Spleen (tissue), 11 donors: ENCODE results near the gene PLA2G2D. TPM values are rescaled to one million over a fixed set of nuclear protein-coding genes. Genes with fewer than 3 reads are reported as not detected.

Experiments used
- DNase-seq: peaks from one replicate; pipeline ENCODE4 v3.0.0-alpha.2; 2020
- H3K27ac ChIP-seq, 8 donors: fragments of 200-600 bp; sonication (generic) in 7 of 8; 1 replicate in 4 of 8; 2 replicates in 4 of 8; pipeline versions ENCODE4 v1.5.0 to v1.8.0; 2016 to 2021; ENCODE audit warnings: inconsistent platforms in 4 of 8, mild to moderate bottlenecking in 4 of 8, moderate library complexity in 1 of 8
- H3K27me3 ChIP-seq, 7 donors: fragments of 200-600 bp; sonication (generic) in 6 of 7; replicated peaks in 1 of 7; 1 replicate in 4 of 7; 2 replicates in 3 of 7; pipeline versions ENCODE4 v1.5.0 to v1.8.0; 2016 to 2021; ENCODE audit warnings: inconsistent platforms in 3 of 7, mild to moderate bottlenecking in 1 of 7
- H3K36me3 ChIP-seq, 6 donors: fragments of 200-600 bp; sonication (generic) in 5 of 6; 1 replicate in 4 of 6; 2 replicates in 2 of 6; pipeline versions ENCODE4 v1.5.0 to v1.8.0; 2016 to 2021; ENCODE audit warnings: inconsistent platforms in 2 of 6
- H3K4me1 ChIP-seq, 6 donors: fragments of 200-600 bp; sonication (generic) in 5 of 6; 1 replicate in 3 of 6; 2 replicates in 3 of 6; pipeline versions ENCODE4 v1.5.0 to v1.8.0; 2016 to 2021; ENCODE audit warnings: inconsistent platforms in 3 of 6
- H3K4me3 ChIP-seq, 8 donors: fragments of 200-600 bp; sonication (generic) in 7 of 8; 1 replicate in 4 of 8; 2 replicates in 4 of 8; pipeline versions ENCODE4 v1.5.0 to v1.8.0; 2016 to 2021; ENCODE audit warnings: inconsistent platforms in 4 of 8, mild to moderate bottlenecking in 4 of 8, moderate library complexity in 2 of 8
- H3K9me3 ChIP-seq, 8 donors: fragments of 200-600 bp; sonication (generic) in 7 of 8; 1 replicate in 4 of 8; 2 replicates in 4 of 8; pipeline versions ENCODE4 v1.5.0 to v1.8.0; 2016 to 2021; ENCODE audit warnings: inconsistent platforms in 4 of 8
- CTCF ChIP-seq, 11 experiments: fragments of 200-600 bp in 7 of 11; fragments of 450-650 bp in 4 of 11; sonication (generic) in 4 of 11; IDR thresholded peaks in 8 of 11; conservative IDR thresholded peaks in 3 of 11; 1 replicate in 7 of 11; 2 replicates in 4 of 11; pipeline versions ENCODE4 v1.4.0 to v1.8.0; 2016 to 2021; ENCODE audit warnings: antibody characterized with exemption in 11 of 11, inconsistent platforms in 4 of 11, mild to moderate bottlenecking in 1 of 11
- POLR2A ChIP-seq, 3 donors: fragments of 450-650 bp; IDR thresholded peaks; one replicate each; pipeline ENCODE4 v1.5.1; 2017; ENCODE audit warnings: antibody characterized with exemption in 3 of 3, mild to moderate bottlenecking in 1 of 3
- POLR2AphosphoS5 ChIP-seq, 3 donors: sonication (generic); formaldehyde crosslinking; IDR thresholded peaks; one replicate each; pipeline ENCODE4 v1.5.1; 2017; ENCODE audit warnings: antibody characterized with exemption in 3 of 3
- WGBS, 5 donors: extraction: QIAGEN DNeasy Blood & Tissue Kit in 3 of 5; methylation state at CpG; one replicate each; pipeline versions ENCODE4 v1.1.5 to v1.1.7; 2013 to 2018; 5-methylcytosine and 5-hydroxymethylcytosine counted together
- intact Hi-C: fragments of 100-400 bp; cut with DNase I; formaldehyde crosslinking; loops from one replicate; pipeline ENCODE4 v1.15.0; 2023; ENCODE audit warnings: low total_unique reads
- polyA plus RNA-seq, 3 donors: library from polyadenylated mRNA; stranded (reverse); fragments of 200-250 nt; gene quantifications; one replicate each; pipeline ENCODE4 v1.2.1, GENCODE V29; 2013
- total RNA-seq, 7 donors: library from RNA; depleted of rRNA in 3 of 7; stranded (reverse); fragments of >200 nt in 3 of 7; fragmentation: NEBNext Ultra II Directional in 4 of 7; extraction: Animal tissue kit (Norgen Biotek cat#: 25700) in 4 of 7; gene quantifications; one replicate each; pipeline versions ENCODE4 v1.1.0 to v1.2.1, GENCODE V29; 2016 to 2021
- donor health status: healthy with polysubstance abuse.
- donor health status: DM: no; HTN: no; CAD: no; lungs with moderate emphysema.
- donor health status: DM: no; HTN: no; CAD: no.
- donor health status: Bipolar disorder and iron deficiency.
- donor health status: healthy.
- donor health status: DM: no; HTN: no; CAD: no.
- donor health status: DM: yes; HTN: yes; CAD: no.

Gene PLA2G2D
- total and polyA plus RNA-seq, 10 donors: 0.92 to 28.7 (median 7.3) TPM

DNA sequence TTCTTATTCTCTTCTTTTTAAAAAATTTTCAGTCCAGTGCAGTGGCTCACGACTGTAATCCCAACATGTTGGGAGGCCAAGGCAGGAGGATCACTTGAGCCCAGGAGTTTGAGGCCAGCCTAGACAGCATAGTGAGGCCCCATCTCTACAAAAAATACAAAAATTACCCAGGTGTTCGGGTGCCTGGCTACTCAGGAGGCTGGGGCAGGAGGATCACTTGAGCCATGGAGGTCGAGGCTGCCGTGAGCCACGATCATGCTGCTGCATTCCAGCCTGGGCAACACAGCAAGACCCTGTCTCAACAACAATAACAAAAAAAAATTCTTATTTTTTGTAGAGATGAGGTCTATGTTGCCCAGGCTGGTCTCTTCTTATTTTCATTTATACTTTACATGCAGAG lies 7.9 kb downstream of the PLA2G2D start:
- Histone ChIP-seq H3K36me3 (no peaks in the 10 kb centered on the region), H3K27me3 (no peaks in the 10 kb centered on the region), H3K27ac (no peak overlapping the region), H3K9me3 (no peaks in the 10 kb centered on the region), H3K4me1 (peaks cover 0 to 11% (median 0%) of the 10 kb centered on the region in 6 donors), H3K4me3 (no peak overlapping the region)
- WGBS, 5 donors: 88 to 93% (median 92%) methylated on average over 5 of the region's 5 CpGs
- no peak for DNase-seq
- no peak for TF ChIP-seq CTCF (IDR thresholded peaks at IDR 0.05 in 8 of 11, conservative IDR thresholded peaks at IDR 0.05 in 3 of 11)
- TF ChIP-seq POLR2A (IDR thresholded peaks at IDR 0.05): no peak
- no peak for TF ChIP-seq POLR2AphosphoS5 (IDR thresholded peaks at IDR 0.05)
- intact Hi-C loops: no loop called here

- intact Hi-C loops: no loop called here
- Histone ChIP-seq H3K36me3 (no peaks in the 10 kb centered on the region), H3K27ac (no peak overlapping the region), H3K27me3 (no peaks in the 10 kb centered on the region), H3K4me3 (no peak overlapping the region), H3K9me3 (no peaks in the 10 kb centered on the region), H3K4me1 (peaks cover 0 to 11% (median 0%) of the 10 kb centered on the region in 6 donors)
- 74 to 78% (median 78%) methylated on average over 12 of the region's 12 CpGs for WGBS, 5 donors
- TF ChIP-seq POLR2AphosphoS5 (IDR thresholded peaks at IDR 0.05) (no peak), CTCF (IDR thresholded peaks at IDR 0.05 in 8 of 11, conservative IDR thresholded peaks at IDR 0.05 in 3 of 11) (no peak), POLR2A (IDR thresholded peaks at IDR 0.05) (no peak)
- no peak for DNase-seq
Observed at GRCh38 chr1:20110679-20111078, 8.7 kb downstream of the PLA2G2D start.

DNA sequence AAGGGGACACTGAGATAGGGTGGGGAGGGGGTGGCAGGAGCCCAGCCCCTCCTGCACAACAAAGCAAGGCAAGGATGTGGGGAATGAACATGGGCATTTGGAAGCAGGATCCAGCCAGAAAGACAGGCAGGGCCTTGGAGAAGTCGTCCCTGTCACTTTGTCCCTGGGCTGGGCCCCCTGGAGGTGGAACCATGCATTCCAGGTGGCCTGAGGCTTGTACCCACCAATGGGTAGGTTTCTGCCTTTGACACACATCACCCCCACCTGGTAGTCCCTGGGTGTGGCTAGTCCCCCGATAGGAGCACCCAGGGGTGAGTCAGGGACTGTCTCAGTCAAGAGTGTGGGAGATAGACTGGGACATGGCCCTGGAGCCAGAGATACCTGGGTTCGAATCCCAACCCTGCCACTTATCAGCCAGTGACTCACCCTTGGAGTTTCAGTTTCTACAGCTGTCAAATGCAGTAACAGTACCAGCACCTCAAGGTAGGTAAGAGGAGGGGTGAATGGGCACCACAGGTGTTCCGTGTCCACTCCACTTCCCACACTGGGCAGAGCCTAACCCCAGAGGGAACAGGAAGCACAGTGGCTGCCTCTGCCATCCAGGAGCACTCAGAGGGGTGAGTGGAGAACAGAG lies 10.0 kb downstream of the PLA2G2D start:
- DNase-seq: no peak
- 62 to 82% (median 77%) methylated on average over 4 of the region's 4 CpGs for WGBS, 5 donors
- H3K9me3 ChIP-seq: no peaks in the 10 kb centered on the region
- H3K27ac ChIP-seq: no peak overlapping the region
- H3K4me1 ChIP-seq: peaks cover 0 to 11% (median 0%) of the 10 kb centered on the region in 6 donors
- intact Hi-C loops: no loop called here
- no peak overlapping the region for H3K4me3 ChIP-seq
- TF ChIP-seq CTCF (IDR thresholded peaks at IDR 0.05 in 8 of 11, conservative IDR thresholded peaks at IDR 0.05 in 3 of 11) (no peak), POLR2AphosphoS5 (IDR thresholded peaks at IDR 0.05) (no peak), POLR2A (IDR thresholded peaks at IDR 0.05) (no peak)
- no peaks in the 10 kb centered on the region for H3K36me3 ChIP-seq
- no peaks in the 10 kb centered on the region for H3K27me3 ChIP-seq

GRCh38 chr1:20108366-20109123 lies 10.8 kb downstream of the PLA2G2D start:
- no peaks in the 10 kb centered on the region for H3K27me3 ChIP-seq
- peaks cover 0 to 11% (median 0%) of the 10 kb centered on the region in 6 donors for H3K4me1 ChIP-seq
- 35 to 57% (median 47%) methylated on average over 5 of the region's 5 CpGs for WGBS, 5 donors
- H3K27ac ChIP-seq: no peak overlapping the region
- no peak for DNase-seq
- H3K36me3 ChIP-seq: no peaks in the 10 kb centered on the region
- H3K4me3 ChIP-seq: no peak overlapping the region
- TF ChIP-seq POLR2AphosphoS5 (IDR thresholded peaks at IDR 0.05) (no peak), CTCF (IDR thresholded peaks at IDR 0.05 in 8 of 11, conservative IDR thresholded peaks at IDR 0.05 in 3 of 11) (no peak), POLR2A (IDR thresholded peaks at IDR 0.05) (no peak)
- no peaks in the 10 kb centered on the region for H3K9me3 ChIP-seq
- intact Hi-C loops: no loop called here
